Kidney tubule cell (primary cell): ENCODE data around the gene RAD51B.

Experiments
- DNase-seq: peaks from one replicate; pipeline ENCODE4 v3.0.0-alpha.2; 2018; ENCODE audit warnings: low spot score

RAD51B gene

GRCh38 chr14:68576031-68576430 is 756.5 kb downstream of the RAD51B start:
- DNase-seq, result peak; percentile 57

- peak; percentile 89 for DNase-seq
These were observed 757.1 kb downstream of the RAD51B start for GRCh38 chr14:68576496-68577244.

- DNase-seq, result peak; percentile 98
These were observed 758.4 kb downstream of the RAD51B start for GRCh38 chr14:68577802-68578541.

- DNase-seq, result no peak
These were observed 759.0 kb downstream of the RAD51B start for GRCh38 chr14:68578597-68578996.

GRCh38 chr14:68580096-68580645 is 760.6 kb downstream of the RAD51B start:
- DNase-seq, result no peak

GRCh38 chr14:68580671-68581070 is 761.1 kb downstream of the RAD51B start:
- DNase-seq, result no peak

GRCh38 chr14:68583548-68584280 is 764.1 kb downstream of the RAD51B start:
- peak; percentile 49 for DNase-seq

GRCh38 chr14:68584786-68585185 is 765.2 kb downstream of the RAD51B start:
- no peak for DNase-seq

- no peak for DNase-seq
These were observed 766.1 kb downstream of the RAD51B start for GRCh38 chr14:68585690-68586089.

GRCh38 chr14:68586896-68587751 is 767.5 kb downstream of the RAD51B start:
- DNase-seq, result no peak

GRCh38 chr14:68587931-68588330 is 768.4 kb downstream of the RAD51B start:
- DNase-seq, result no peak

GRCh38 chr14:68589447-68590200 is 770.0 kb downstream of the RAD51B start:
- DNase-seq, result no peak

- no peak for DNase-seq
These were observed 770.6 kb downstream of the RAD51B start for GRCh38 chr14:68590201-68590522.

GRCh38 chr14:68591786-68592185 is 772.2 kb downstream of the RAD51B start:
- no peak for DNase-seq

GRCh38 chr14:68592948-68593556 is 773.5 kb downstream of the RAD51B start:
- DNase-seq, result no peak

GRCh38 chr14:68593806-68594536 is 774.4 kb downstream of the RAD51B start:
- peak; percentile 29 for DNase-seq

- peak; percentile 87 for DNase-seq
These were observed 775.3 kb downstream of the RAD51B start for GRCh38 chr14:68594737-68595380.

GRCh38 chr14:68596211-68596610 is 776.6 kb downstream of the RAD51B start:
- DNase-seq, result no peak

GRCh38 chr14:68596701-68597100 is 777.1 kb downstream of the RAD51B start:
- DNase-seq, result no peak
